Thyroid gland (tissue), 4 donors: ENCODE data around the gene TMEM209.

Experiments used
- POLR2A ChIP-seq, 2 donors: fragments of 450-650 bp; IDR thresholded peaks; one replicate each; pipeline ENCODE4 v1.6.1; 2017; ENCODE audit warnings: antibody characterized with exemption in 2 of 2, mild to moderate bottlenecking in 2 of 2, moderate library complexity in 1 of 2
- TF ChIP-seq, protein P1 (sequence below), 6 experiments: fragments of 200-600 bp in 3 of 6; fragments of 450-650 bp in 3 of 6; sonication (generic) in 3 of 6; IDR thresholded peaks; one replicate each; pipeline ENCODE4 v1.5.1; 2016 to 2019; ENCODE audit warnings: antibody characterized with exemption in 6 of 6, mild to moderate bottlenecking in 2 of 6, inconsistent platforms in 1 of 6, moderate library complexity in 1 of 6

DNA sequence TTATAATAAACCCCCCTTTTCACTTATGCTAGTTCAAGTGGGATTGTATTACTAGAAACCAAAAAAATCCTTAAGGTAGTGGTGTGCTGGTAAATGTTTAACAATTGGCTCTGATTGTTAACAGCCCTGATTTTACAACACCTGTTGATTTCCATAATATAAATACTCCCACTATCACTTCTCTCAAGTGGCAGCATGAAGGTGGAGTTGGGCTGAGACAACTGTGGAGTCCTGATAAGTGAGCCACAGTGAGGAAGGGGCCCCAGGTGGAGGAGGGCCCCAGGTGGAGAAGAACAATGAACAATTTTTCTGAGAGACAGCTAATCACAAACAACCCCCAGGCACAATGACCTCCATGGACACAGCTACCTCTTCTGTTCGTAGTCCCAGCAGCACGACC, 28.9 kb upstream of the TMEM209 start:
- no peak for TF ChIP-seq POLR2A (IDR thresholded peaks at IDR 0.05)
- TF ChIP-seq, protein P1, sequence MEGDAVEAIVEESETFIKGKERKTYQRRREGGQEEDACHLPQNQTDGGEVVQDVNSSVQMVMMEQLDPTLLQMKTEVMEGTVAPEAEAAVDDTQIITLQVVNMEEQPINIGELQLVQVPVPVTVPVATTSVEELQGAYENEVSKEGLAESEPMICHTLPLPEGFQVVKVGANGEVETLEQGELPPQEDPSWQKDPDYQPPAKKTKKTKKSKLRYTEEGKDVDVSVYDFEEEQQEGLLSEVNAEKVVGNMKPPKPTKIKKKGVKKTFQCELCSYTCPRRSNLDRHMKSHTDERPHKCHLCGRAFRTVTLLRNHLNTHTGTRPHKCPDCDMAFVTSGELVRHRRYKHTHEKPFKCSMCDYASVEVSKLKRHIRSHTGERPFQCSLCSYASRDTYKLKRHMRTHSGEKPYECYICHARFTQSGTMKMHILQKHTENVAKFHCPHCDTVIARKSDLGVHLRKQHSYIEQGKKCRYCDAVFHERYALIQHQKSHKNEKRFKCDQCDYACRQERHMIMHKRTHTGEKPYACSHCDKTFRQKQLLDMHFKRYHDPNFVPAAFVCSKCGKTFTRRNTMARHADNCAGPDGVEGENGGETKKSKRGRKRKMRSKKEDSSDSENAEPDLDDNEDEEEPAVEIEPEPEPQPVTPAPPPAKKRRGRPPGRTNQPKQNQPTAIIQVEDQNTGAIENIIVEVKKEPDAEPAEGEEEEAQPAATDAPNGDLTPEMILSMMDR (IDR thresholded peaks at IDR 0.05) = no peak
